ENCODE data around the gene TMA7B.

GRCh38 chr22:39972641-39973040 is 12.4 kb downstream of the TMA7B start:
- TF ChIP-seq EZH2 (IDR thresholded peaks at IDR 0.05) (no peak), POLR2AphosphoS5 (IDR thresholded peaks at IDR 0.05; ENCODE audit: borderline replicate concordance, low read depth, low read length) (no peak)

All from SK-N-MC (cell line).